ENCODE measurements around the gene GNPDA1.

The GNPDA1 gene

GRCh38 chr5:141992349-141992963, 20.4 kb downstream of the GNPDA1 start:
- H3K27ac ChIP-seq (ENCODE audit: low read depth, low read length) = no peak overlapping the region
- H3K4me3 ChIP-seq (ENCODE audit: low read depth, low read length) = no peak overlapping the region
- H3K9ac ChIP-seq (ENCODE audit: low read length) = no peak overlapping the region
- no peaks in the 10 kb centered on the region for H3K27me3 ChIP-seq (ENCODE audit: control insufficient read depth, insufficient read depth, low read length)
- no peaks in the 10 kb centered on the region for H3K9me3 ChIP-seq (ENCODE audit: control insufficient read depth, insufficient read depth, low read depth, low read length)
- peaks cover 48% of the 10 kb centered on the region for H3K36me3 ChIP-seq (ENCODE audit: control insufficient read depth, insufficient read depth, low read length)
- no peaks in the 10 kb centered on the region for H3K4me1 ChIP-seq (ENCODE audit: control insufficient read depth, insufficient read depth, low read length)

GRCh38 chr5:141989720-141990119, 23.1 kb downstream of the GNPDA1 start:
- H3K9ac ChIP-seq (ENCODE audit: low read length) = no peak overlapping the region
- no peaks in the 10 kb centered on the region for H3K9me3 ChIP-seq (ENCODE audit: control insufficient read depth, insufficient read depth, low read depth, low read length)
- H3K27ac ChIP-seq (ENCODE audit: low read depth, low read length) = no peak overlapping the region
- peaks cover 66% of the 10 kb centered on the region for H3K36me3 ChIP-seq (ENCODE audit: control insufficient read depth, insufficient read depth, low read length)
- H3K27me3 ChIP-seq (ENCODE audit: control insufficient read depth, insufficient read depth, low read length) = no peaks in the 10 kb centered on the region
- no peak overlapping the region for H3K4me3 ChIP-seq (ENCODE audit: low read depth, low read length)
- no peaks in the 10 kb centered on the region for H3K4me1 ChIP-seq (ENCODE audit: control insufficient read depth, insufficient read depth, low read length)

- Histone ChIP-seq H3K4me1 (ENCODE audit: control insufficient read depth, insufficient read depth, low read length) (no peaks in the 10 kb centered on the region), H3K27me3 (ENCODE audit: control insufficient read depth, insufficient read depth, low read length) (no peaks in the 10 kb centered on the region), H3K4me3 (ENCODE audit: low read depth, low read length) (no peak overlapping the region), H3K36me3 (ENCODE audit: control insufficient read depth, insufficient read depth, low read length) (peaks cover 72% of the 10 kb centered on the region), H3K27ac (ENCODE audit: low read depth, low read length) (no peak overlapping the region), H3K9me3 (ENCODE audit: control insufficient read depth, insufficient read depth, low read depth, low read length) (no peaks in the 10 kb centered on the region), H3K9ac (ENCODE audit: low read length) (no peak overlapping the region)
These were observed 26.8 kb downstream of the GNPDA1 start for GRCh38 chr5:141986072-141986471.

- H3K27ac ChIP-seq (ENCODE audit: low read depth, low read length) = no peak overlapping the region
- H3K9me3 ChIP-seq (ENCODE audit: control insufficient read depth, insufficient read depth, low read depth, low read length) = no peaks in the 10 kb centered on the region
- H3K4me1 ChIP-seq (ENCODE audit: control insufficient read depth, insufficient read depth, low read length) = no peaks in the 10 kb centered on the region
- H3K4me3 ChIP-seq (ENCODE audit: low read depth, low read length) = no peak overlapping the region
- H3K9ac ChIP-seq (ENCODE audit: low read length) = no peak overlapping the region
- peaks cover 86% of the 10 kb centered on the region for H3K36me3 ChIP-seq (ENCODE audit: control insufficient read depth, insufficient read depth, low read length)
- H3K27me3 ChIP-seq (ENCODE audit: control insufficient read depth, insufficient read depth, low read length) = no peaks in the 10 kb centered on the region
These were observed 30.2 kb downstream of the GNPDA1 start for GRCh38 chr5:141982626-141983025.

- Histone ChIP-seq H3K27ac (ENCODE audit: low read depth, low read length) (no peak overlapping the region), H3K4me1 (ENCODE audit: control insufficient read depth, insufficient read depth, low read length) (no peaks in the 10 kb centered on the region), H3K9me3 (ENCODE audit: control insufficient read depth, insufficient read depth, low read depth, low read length) (no peaks in the 10 kb centered on the region), H3K9ac (ENCODE audit: low read length) (no peak overlapping the region), H3K27me3 (ENCODE audit: control insufficient read depth, insufficient read depth, low read length) (no peaks in the 10 kb centered on the region), H3K4me3 (ENCODE audit: low read depth, low read length) (no peak overlapping the region), H3K36me3 (ENCODE audit: control insufficient read depth, insufficient read depth, low read length) (peaks cover 79% of the 10 kb centered on the region)
These were observed 34.4 kb downstream of the GNPDA1 start for GRCh38 chr5:141978389-141978788.

GRCh38 chr5:141976176-141976575, 36.7 kb downstream of the GNPDA1 start:
- H3K27me3 ChIP-seq (ENCODE audit: control insufficient read depth, insufficient read depth, low read length) = no peaks in the 10 kb centered on the region
- no peaks in the 10 kb centered on the region for H3K4me1 ChIP-seq (ENCODE audit: control insufficient read depth, insufficient read depth, low read length)
- peaks cover 65% of the 10 kb centered on the region for H3K36me3 ChIP-seq (ENCODE audit: control insufficient read depth, insufficient read depth, low read length)
- H3K27ac ChIP-seq (ENCODE audit: low read depth, low read length) = no peak overlapping the region
- H3K9ac ChIP-seq (ENCODE audit: low read length) = no peak overlapping the region
- no peaks in the 10 kb centered on the region for H3K9me3 ChIP-seq (ENCODE audit: control insufficient read depth, insufficient read depth, low read depth, low read length)
- H3K4me3 ChIP-seq (ENCODE audit: low read depth, low read length) = no peak overlapping the region

- no peak overlapping the region for H3K9ac ChIP-seq (ENCODE audit: low read length)
- H3K9me3 ChIP-seq (ENCODE audit: control insufficient read depth, insufficient read depth, low read depth, low read length) = no peaks in the 10 kb centered on the region
- H3K4me3 ChIP-seq (ENCODE audit: low read depth, low read length) = no peak overlapping the region
- H3K27me3 ChIP-seq (ENCODE audit: control insufficient read depth, insufficient read depth, low read length) = no peaks in the 10 kb centered on the region
- peaks cover 7% of the 10 kb centered on the region for H3K4me1 ChIP-seq (ENCODE audit: control insufficient read depth, insufficient read depth, low read length)
- peaks cover 50% of the 10 kb centered on the region for H3K36me3 ChIP-seq (ENCODE audit: control insufficient read depth, insufficient read depth, low read length)
- H3K27ac ChIP-seq (ENCODE audit: low read depth, low read length) = no peak overlapping the region
These were observed 38.8 kb downstream of the GNPDA1 start for GRCh38 chr5:141973871-141974595.

- peaks cover 21% of the 10 kb centered on the region for H3K36me3 ChIP-seq (ENCODE audit: control insufficient read depth, insufficient read depth, low read length)
- no peak overlapping the region for H3K27ac ChIP-seq (ENCODE audit: low read depth, low read length)
- H3K4me1 ChIP-seq (ENCODE audit: control insufficient read depth, insufficient read depth, low read length) = peaks cover 12% of the 10 kb centered on the region
- H3K9ac ChIP-seq (ENCODE audit: low read length) = peak overlapping the region; percentile 82
- H3K4me3 ChIP-seq (ENCODE audit: low read depth, low read length) = peak overlapping the region; percentile 83
- H3K27me3 ChIP-seq (ENCODE audit: control insufficient read depth, insufficient read depth, low read length) = no peaks in the 10 kb centered on the region
- no peaks in the 10 kb centered on the region for H3K9me3 ChIP-seq (ENCODE audit: control insufficient read depth, insufficient read depth, low read depth, low read length)
These were observed 42.8 kb downstream of the GNPDA1 start for GRCh38 chr5:141969783-141970771.

- peak within 1 kb of the TSS; percentile 82 for H3K9ac ChIP-seq (ENCODE audit: low read length)
- H3K4me1 ChIP-seq (ENCODE audit: control insufficient read depth, insufficient read depth, low read length) = peaks cover 12% of the 10 kb centered on the region
- peak within 1 kb of the TSS; percentile 50; the same call in 1 of the 2 replicates for H3K27ac ChIP-seq (ENCODE audit: low read depth, low read length)
- H3K4me3 ChIP-seq (ENCODE audit: low read depth, low read length) = peak within 1 kb of the TSS; percentile 83
- H3K9me3 ChIP-seq (ENCODE audit: control insufficient read depth, insufficient read depth, low read depth, low read length) = no peaks in the 10 kb centered on the region
- H3K36me3 ChIP-seq (ENCODE audit: control insufficient read depth, insufficient read depth, low read length) = peaks cover 11% of the 10 kb centered on the region
- no peaks in the 10 kb centered on the region for H3K27me3 ChIP-seq (ENCODE audit: control insufficient read depth, insufficient read depth, low read length)
These were observed 43.8 kb downstream of the GNPDA1 start, which contains the start of gene RNF14 for GRCh38 chr5:141968914-141969608. Gene RNF14, plus strand, starts transcription at chr5:141969105. Its CDS starts 4,484 bp downstream, at chr5:141973589.

GRCh38 chr5:141966963-141967333, 45.9 kb downstream of the GNPDA1 start:
- H3K27me3 ChIP-seq (ENCODE audit: control insufficient read depth, insufficient read depth, low read length) = no peaks in the 10 kb centered on the region
- H3K9me3 ChIP-seq (ENCODE audit: control insufficient read depth, insufficient read depth, low read depth, low read length) = no peaks in the 10 kb centered on the region
- H3K9ac ChIP-seq (ENCODE audit: low read length) = no peak overlapping the region
- peaks cover 12% of the 10 kb centered on the region for H3K4me1 ChIP-seq (ENCODE audit: control insufficient read depth, insufficient read depth, low read length)
- no peaks in the 10 kb centered on the region for H3K36me3 ChIP-seq (ENCODE audit: control insufficient read depth, insufficient read depth, low read length)
- no peak overlapping the region for H3K27ac ChIP-seq (ENCODE audit: low read depth, low read length)
- H3K4me3 ChIP-seq (ENCODE audit: low read depth, low read length) = no peak overlapping the region

Data from HUES6 (cell line).